ENCODE measurements around the gene CFAP210. TPM values are rescaled to one million over a fixed set of nuclear protein-coding genes. Genes with fewer than 3 reads are reported as not detected.

Gene CFAP210
- total and polyA plus RNA-seq, 9 of the 15 experiments (the other 6 are each of a cell fraction or from before 2014, with no cell fraction given): 0.75 to 3.6 (median 1.3) TPM

- TF ChIP-seq ZBTB43 (CRISPR knock-in tag; IDR thresholded peaks at IDR 0.05): no peak
- TF ChIP-seq SRF (CRISPR knock-in tag; IDR thresholded peaks at IDR 0.05): no peak
- TF ChIP-seq TSHZ1 (CRISPR knock-in tag; IDR thresholded peaks at IDR 0.05): no peak
- no peak for TF ChIP-seq U2AF2 (optimal IDR thresholded peaks at IDR 0.05; ENCODE audit: low read depth, low read length)
- TF ChIP-seq SMARCE1 (IDR thresholded peaks at IDR 0.05): no peak
- TF ChIP-seq ZNF785 (CRISPR knock-in tag; IDR thresholded peaks at IDR 0.05): no peak
- TF ChIP-seq PREB (CRISPR knock-in tag; IDR thresholded peaks at IDR 0.05): no peak
Measured at GRCh38 chr2:169692718-169693117, 1.5 kb downstream of the CFAP210 start (continued).
